Skeletal muscle tissue (tissue), 4 donors: Measurements from ENCODE around the gene RYR2. TPM values are rescaled to one million over a fixed set of nuclear protein-coding genes. Genes with fewer than 3 reads are reported as not detected.
"Not testable (repeated sequence)": the region's sequence is repeated elsewhere in the genome, so short reads cannot be mapped to it uniquely, and the experiment has no call there.

Source experiments
- H3K27ac ChIP-seq: one replicate; pipeline ENCODE4 v1.7.0; 2013; ENCODE audit warnings: mild to moderate bottlenecking, low read depth, low read length, inconsistent platforms
- H3K27me3 ChIP-seq, 3 donors: one replicate each; pipeline ENCODE4 v1.7.0; 2013; ENCODE audit warnings: low read length in 3 of 3; ENCODE audit not compliant: control insufficient read depth in 3 of 3, insufficient read depth in 3 of 3
- H3K36me3 ChIP-seq, 3 donors: one replicate each; pipeline ENCODE4 v1.7.0; 2013; ENCODE audit warnings: low read length in 3 of 3; ENCODE audit not compliant: control insufficient read depth in 3 of 3, insufficient read depth in 3 of 3
- H3K4me1 ChIP-seq, 3 donors: one replicate each; pipeline ENCODE4 v1.7.0; 2013; ENCODE audit warnings: low read length in 3 of 3, mild to moderate bottlenecking in 3 of 3; ENCODE audit not compliant: control insufficient read depth in 3 of 3, insufficient read depth in 3 of 3
- H3K4me3 ChIP-seq, 3 donors: one replicate each; pipeline ENCODE4 v1.7.0; 2013; ENCODE audit warnings: low read length in 3 of 3
- H3K9ac ChIP-seq, 3 donors: one replicate each; pipeline ENCODE4 v1.7.0; 2013; ENCODE audit warnings: low read length in 3 of 3, mild to moderate bottlenecking in 3 of 3, moderate library complexity in 2 of 3, low read depth in 1 of 3
- H3K9me3 ChIP-seq, 3 donors: one replicate each; pipeline ENCODE4 v1.7.0; 2013; ENCODE audit warnings: low read length in 3 of 3; ENCODE audit not compliant: control insufficient read depth in 3 of 3
- total RNA-seq: library from RNA; depleted of rRNA; stranded (reverse); fragments of >200 nt; gene quantifications from one replicate; pipeline ENCODE4 v1.2.3, GENCODE V29; 2014
- donor health status: Osteomylitis.

RYR2 gene
- total RNA-seq, 1 donor from 2014 or later: 5.7 TPM

DNA sequence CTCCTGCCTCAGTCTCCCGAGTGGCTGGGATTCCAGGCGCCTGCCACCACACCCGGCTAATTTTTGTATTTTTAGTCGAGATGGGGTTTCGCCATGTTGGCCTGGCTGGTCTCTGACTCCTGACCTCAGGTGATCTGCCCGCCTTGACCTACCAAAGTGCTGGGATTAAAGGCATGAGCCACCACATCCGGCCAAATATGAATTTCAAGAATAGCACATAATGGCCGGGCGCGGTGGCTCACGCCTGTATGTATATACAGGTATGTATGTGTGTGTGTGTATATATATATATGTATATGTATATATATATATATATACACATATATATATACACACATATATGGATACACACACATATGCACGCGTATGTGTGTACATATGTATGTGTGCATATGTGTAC is 753.6 kb downstream of the RYR2 start:
- no peak overlapping the region for H3K4me3 ChIP-seq
- H3K27me3 ChIP-seq: no peaks in the 10 kb centered on the region
- H3K9ac ChIP-seq: no peak overlapping the region
- H3K27ac ChIP-seq: no peak overlapping the region
- H3K9me3 ChIP-seq: no peaks in the 10 kb centered on the region
- no peaks in the 10 kb centered on the region for H3K36me3 ChIP-seq
- no peaks in the 10 kb centered on the region for H3K4me1 ChIP-seq

DNA sequence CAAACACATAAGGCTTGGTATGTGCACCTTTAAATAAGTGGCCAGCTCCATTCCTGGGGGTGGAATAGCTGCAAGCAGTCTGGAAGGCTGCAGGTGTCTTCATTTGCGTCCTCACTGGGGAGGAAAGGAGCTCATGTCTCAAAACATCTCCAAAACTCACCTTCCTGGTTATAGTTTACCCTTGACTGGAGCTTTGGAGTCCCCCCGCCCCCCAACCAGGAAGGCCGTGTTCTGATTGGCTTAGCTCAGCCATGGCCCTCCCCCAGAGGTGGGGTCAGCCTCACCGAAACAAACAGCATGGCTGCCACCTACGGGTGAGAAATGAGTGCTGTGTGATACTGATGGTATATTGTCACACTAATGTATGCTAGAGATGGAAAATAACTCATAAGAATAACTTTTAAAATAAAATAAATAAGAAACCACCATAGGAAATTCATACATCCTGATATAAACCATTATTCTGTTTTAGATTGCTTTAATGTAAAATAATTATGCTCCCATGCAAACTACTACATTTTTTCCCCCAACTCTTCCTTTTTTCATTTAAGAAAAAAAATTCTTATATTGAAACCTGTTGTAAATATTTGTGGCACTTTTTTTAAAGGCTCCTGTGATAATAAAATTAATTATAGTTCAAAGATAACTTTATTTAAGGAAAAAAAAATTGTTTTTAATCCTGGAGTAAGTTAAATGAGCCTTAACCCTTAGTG is 757.9 kb downstream of the RYR2 start:
- Histone ChIP-seq H3K27ac (no peak overlapping the region), H3K36me3 (no peaks in the 10 kb centered on the region)

DNA sequence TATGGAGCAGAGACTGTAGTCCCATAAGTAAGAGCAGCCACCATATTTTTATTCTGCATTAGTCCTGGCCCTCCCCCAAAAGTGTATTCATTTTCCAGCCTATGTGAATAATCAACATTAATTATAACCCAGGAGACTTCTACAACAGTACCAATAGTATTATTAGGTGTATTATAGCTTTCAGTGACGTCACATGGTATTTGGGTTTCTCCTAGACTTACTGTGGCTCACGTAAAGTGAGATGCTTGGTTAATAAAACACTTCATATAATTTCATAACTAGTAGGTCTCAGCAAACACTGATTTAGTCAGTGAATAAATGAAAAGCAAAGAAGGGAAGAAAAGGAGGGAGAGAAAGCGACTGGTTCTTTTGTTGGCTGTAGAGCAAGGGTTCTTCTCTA is 762.5 kb downstream of the RYR2 start:
- no peaks in the 10 kb centered on the region for H3K36me3 ChIP-seq
- H3K27ac ChIP-seq: no peak overlapping the region
- H3K9me3 ChIP-seq: no peaks in the 10 kb centered on the region
- no peak overlapping the region for H3K4me3 ChIP-seq
- no peaks in the 10 kb centered on the region for H3K4me1 ChIP-seq
- H3K9ac ChIP-seq: no peak overlapping the region
- H3K27me3 ChIP-seq: no peaks in the 10 kb centered on the region

More for the DNA sequence above, 757.9 kb downstream of the RYR2 start:
- no peak overlapping the region for H3K9ac ChIP-seq
- no peaks in the 10 kb centered on the region for H3K9me3 ChIP-seq
- H3K4me1 ChIP-seq: no peaks in the 10 kb centered on the region
- H3K4me3 ChIP-seq: no peak overlapping the region
- H3K27me3 ChIP-seq: no peaks in the 10 kb centered on the region

DNA sequence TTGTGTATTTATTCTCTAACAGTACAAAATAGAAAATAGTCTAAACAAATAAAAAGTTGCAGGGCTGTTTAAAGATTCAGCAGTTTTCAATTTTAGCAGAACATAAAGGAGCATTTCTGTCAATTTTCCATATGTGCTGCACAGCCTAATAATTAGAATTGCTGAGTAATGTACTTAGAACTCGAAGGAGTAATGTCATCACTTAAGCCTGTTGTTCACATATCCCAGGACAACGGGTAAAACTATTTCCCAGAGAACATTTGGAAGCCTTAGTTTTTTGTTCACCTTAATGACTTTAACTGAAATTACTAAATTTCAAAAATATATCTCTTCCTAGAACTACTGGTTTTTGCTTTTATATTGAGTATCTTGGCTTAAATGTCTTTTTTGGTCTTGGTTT is 767.1 kb downstream of the RYR2 start:
- no peak overlapping the region for H3K9ac ChIP-seq
- no peaks in the 10 kb centered on the region for H3K9me3 ChIP-seq
- H3K36me3 ChIP-seq: no peaks in the 10 kb centered on the region
- no peak overlapping the region for H3K27ac ChIP-seq
- H3K4me1 ChIP-seq: no peaks in the 10 kb centered on the region
- no peak overlapping the region for H3K4me3 ChIP-seq
- H3K27me3 ChIP-seq: no peaks in the 10 kb centered on the region

DNA sequence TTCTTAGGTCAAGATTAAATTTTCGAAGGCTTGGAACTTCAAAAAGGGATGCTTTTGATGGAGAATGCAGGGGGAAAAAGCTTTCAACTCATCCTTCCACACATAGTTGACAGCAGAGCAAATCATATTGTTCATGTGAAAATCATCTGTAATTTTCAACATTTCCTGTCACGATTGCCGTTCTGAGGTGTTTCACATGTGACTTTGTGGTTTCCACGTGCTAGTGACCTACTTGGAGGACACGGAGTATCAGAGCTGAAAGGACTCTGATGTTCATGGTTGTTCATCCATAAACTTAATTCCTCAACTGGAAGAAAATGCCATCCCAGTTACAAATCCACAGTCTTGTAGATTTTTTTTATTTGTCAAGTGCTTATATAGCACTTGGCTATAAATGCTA is 769.6 kb downstream of the RYR2 start:
- H3K9me3 ChIP-seq: no peaks in the 10 kb centered on the region
- H3K36me3 ChIP-seq: no peaks in the 10 kb centered on the region
- H3K4me1 ChIP-seq: no peaks in the 10 kb centered on the region
- no peak overlapping the region for H3K9ac ChIP-seq
- no peak overlapping the region for H3K4me3 ChIP-seq
- no peaks in the 10 kb centered on the region for H3K27me3 ChIP-seq
- H3K27ac ChIP-seq: no peak overlapping the region

DNA sequence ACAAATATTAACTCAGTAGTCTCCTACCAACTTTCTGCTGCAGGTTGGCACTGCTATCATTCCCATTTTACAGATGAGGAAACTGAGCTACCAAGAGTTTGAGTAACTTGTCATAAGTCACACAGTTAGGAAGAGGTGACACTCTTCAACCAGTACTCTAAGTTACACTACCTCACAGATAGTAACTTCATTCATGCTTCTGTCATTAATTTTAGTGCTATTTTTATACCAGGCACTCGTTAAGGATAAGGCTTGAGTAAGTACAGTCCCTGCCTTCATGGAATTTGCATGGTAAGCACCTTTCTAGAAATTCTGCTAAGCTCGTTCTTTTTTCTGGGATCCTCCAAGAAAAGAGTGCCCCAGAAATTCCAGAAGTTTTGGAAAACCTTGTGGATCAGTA is 770.1 kb downstream of the RYR2 start:
- Histone ChIP-seq H3K9ac (no peak overlapping the region), H3K4me3 (no peak overlapping the region), H3K4me1 (no peaks in the 10 kb centered on the region), H3K27ac (no peak overlapping the region), H3K36me3 (no peaks in the 10 kb centered on the region), H3K27me3 (no peaks in the 10 kb centered on the region), H3K9me3 (no peaks in the 10 kb centered on the region)

DNA sequence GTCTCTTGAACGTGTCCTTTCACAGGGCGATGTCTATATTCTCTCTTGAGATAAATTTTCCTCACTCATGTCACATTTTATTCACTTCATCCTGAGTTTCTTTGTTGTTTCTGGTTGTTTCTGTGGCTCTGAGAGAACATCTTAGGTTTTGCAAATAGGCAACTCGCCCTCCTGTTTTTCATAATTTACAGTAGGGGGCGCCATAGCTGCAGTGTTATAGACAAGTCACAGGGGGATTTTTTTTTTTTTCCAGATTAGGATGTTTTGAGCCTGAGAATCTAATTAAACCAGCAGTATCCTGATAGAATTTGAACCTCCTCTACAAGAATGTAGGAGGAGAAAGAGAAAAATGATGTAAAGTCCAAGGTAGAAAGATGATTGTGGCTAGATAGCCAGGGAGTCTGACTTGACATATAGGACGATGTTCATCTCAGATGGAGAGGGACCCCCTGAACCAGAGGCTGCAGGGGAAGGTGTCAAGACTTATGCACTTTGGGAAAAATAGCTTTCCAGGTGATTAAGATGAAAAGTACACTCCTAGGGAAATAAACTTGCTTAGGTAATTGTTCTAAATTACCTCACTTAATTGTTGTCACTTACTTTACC is 772.4 kb downstream of the RYR2 start:
- no peak overlapping the region for H3K4me3 ChIP-seq
- no peaks in the 10 kb centered on the region for H3K9me3 ChIP-seq
- no peaks in the 10 kb centered on the region for H3K4me1 ChIP-seq
- no peak overlapping the region for H3K9ac ChIP-seq
- no peaks in the 10 kb centered on the region for H3K27me3 ChIP-seq
- no peak overlapping the region for H3K27ac ChIP-seq
- H3K36me3 ChIP-seq: no peaks in the 10 kb centered on the region

DNA sequence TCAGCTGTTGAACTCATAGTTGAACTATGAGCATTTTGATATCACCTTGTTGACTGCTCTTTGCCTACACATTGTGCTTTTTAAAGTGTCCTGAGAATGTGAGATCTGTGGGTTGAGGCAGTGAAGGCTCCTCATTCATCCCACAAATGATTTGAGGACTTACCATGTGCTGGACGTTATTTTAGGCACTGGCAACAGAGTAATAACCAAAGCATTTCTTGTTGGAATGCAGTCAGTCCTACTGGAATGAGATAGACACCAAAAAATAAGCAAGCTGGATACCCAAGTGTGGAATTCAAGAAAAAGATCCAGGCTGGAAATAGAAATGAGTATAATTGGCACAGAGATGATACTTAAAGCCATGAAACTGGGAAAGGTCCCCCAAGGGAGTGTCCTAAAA is 775.3 kb downstream of the RYR2 start:
- no peaks in the 10 kb centered on the region for H3K4me1 ChIP-seq
- H3K9ac ChIP-seq: no peak overlapping the region
- no peaks in the 10 kb centered on the region for H3K27me3 ChIP-seq
- no peak overlapping the region for H3K4me3 ChIP-seq
- H3K27ac ChIP-seq: no peak overlapping the region
- no peaks in the 10 kb centered on the region for H3K9me3 ChIP-seq
- no peaks in the 10 kb centered on the region for H3K36me3 ChIP-seq

DNA sequence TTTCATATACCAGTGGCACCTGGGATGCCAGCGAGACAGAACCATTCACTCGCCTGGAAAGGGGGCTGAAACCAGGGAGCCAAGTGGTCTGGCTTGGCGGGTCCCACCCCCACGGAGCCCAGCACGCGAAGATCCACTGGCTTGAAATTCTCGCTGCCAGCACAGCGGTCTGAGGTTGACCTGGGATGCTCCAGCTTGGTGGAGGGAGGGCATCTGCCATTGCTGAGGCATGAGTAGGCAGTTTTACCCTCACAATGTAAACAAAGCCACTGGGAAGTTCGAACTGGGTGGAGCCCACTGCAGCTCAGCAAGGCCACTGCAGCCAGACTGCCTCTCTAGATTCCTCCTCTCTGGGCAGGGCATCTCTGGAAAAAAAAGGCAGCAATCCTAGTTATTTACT is 778.6 kb downstream of the RYR2 start:
- not testable (repeated sequence) for H3K9me3 ChIP-seq, H3K4me1 ChIP-seq, H3K9ac ChIP-seq, H3K4me3 ChIP-seq, H3K27ac ChIP-seq, H3K27me3 ChIP-seq, H3K36me3 ChIP-seq

DNA sequence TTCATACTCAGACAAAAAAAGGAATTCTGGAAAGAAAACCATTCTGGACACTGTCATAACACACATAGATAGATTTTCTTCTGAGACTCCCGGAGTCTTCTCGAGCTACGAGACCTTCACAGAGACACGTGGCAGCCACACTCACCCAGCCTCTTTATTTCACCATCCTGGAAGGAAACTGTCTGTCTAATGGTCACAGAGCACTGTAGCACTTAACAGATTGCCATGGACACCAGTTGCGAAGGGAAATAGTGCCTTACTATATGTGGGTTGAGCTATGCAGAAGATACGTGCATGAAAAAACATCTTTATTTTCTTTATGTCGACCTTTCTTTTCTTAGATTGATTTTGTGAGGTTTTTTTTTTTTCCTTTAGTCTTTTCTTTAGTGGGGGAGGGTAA is 790.9 kb downstream of the RYR2 start:
- Histone ChIP-seq H3K36me3 (no peaks in the 10 kb centered on the region), H3K9me3 (peaks cover 0 to 3% (median 0%) of the 10 kb centered on the region in 3 donors)

More for the DNA sequence above, 790.9 kb downstream of the RYR2 start:
- Histone ChIP-seq H3K4me3 (no peak overlapping the region), H3K27me3 (no peaks in the 10 kb centered on the region), H3K9ac (no peak overlapping the region), H3K27ac (no peak overlapping the region), H3K4me1 (no peaks in the 10 kb centered on the region)
